GM19397 (cell line): ENCODE results near the gene GABRD.
"Not testable (repeated sequence)": the region's sequence is repeated elsewhere in the genome, so short reads cannot be mapped to it uniquely, and the experiment has no call there.

Experiments used
- ATAC-seq: cut with Tn5 transposase; IDR thresholded peaks from one replicate; pipeline ENCODE4 v1.9.1; 2021; ENCODE audit warnings: mild to moderate bottlenecking, moderate library complexity; ENCODE audit not compliant: unreplicated experiment

The GABRD gene, protein sequence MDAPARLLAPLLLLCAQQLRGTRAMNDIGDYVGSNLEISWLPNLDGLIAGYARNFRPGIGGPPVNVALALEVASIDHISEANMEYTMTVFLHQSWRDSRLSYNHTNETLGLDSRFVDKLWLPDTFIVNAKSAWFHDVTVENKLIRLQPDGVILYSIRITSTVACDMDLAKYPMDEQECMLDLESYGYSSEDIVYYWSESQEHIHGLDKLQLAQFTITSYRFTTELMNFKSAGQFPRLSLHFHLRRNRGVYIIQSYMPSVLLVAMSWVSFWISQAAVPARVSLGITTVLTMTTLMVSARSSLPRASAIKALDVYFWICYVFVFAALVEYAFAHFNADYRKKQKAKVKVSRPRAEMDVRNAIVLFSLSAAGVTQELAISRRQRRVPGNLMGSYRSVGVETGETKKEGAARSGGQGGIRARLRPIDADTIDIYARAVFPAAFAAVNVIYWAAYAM

DNA sequence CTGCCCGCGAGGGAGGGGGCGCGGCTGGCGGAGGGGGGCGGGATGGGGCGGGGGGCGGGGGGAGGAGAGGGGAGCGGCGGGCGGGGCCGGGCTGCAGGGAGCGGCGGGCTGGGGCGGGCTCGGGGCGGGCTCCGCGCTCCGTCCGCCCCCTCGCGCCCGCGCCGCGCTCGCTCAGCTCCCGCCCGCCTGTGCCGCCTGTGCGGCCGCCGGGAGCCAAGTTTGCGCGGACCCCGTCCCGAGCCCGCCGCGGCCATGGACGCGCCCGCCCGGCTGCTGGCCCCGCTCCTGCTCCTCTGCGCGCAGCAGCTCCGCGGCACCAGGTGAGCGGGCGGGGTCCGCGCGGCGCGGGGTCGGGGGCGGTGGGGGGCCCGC, at the start of gene GABRD:
Gene GABRD, plus strand, starts transcription at position 174 of the 372 bp plus-strand sequence. Its CDS starts 79 bp downstream, at position 253.
- no peak for ATAC-seq

DNA sequence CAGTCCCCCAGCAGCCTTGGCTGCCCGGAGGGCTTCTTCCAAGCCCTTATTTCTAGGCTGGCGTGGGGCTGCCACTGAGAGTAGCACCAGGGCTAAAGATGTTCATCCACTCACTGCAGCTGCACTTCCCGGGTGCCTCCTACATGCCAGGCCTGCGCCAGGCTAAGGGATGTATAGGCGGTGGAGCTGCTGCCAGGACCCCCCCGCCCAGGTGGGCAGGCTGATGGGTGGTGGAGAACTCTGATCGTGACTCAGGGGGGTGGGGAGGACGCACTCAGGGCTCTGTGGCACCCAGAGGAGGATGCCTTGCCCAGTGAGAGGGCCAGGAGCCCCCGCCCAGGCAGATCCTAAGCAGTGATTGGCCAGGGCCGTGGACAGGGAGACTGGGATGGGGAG, 49.6 kb upstream of the GABRD start:
- ATAC-seq, result no peak

DNA sequence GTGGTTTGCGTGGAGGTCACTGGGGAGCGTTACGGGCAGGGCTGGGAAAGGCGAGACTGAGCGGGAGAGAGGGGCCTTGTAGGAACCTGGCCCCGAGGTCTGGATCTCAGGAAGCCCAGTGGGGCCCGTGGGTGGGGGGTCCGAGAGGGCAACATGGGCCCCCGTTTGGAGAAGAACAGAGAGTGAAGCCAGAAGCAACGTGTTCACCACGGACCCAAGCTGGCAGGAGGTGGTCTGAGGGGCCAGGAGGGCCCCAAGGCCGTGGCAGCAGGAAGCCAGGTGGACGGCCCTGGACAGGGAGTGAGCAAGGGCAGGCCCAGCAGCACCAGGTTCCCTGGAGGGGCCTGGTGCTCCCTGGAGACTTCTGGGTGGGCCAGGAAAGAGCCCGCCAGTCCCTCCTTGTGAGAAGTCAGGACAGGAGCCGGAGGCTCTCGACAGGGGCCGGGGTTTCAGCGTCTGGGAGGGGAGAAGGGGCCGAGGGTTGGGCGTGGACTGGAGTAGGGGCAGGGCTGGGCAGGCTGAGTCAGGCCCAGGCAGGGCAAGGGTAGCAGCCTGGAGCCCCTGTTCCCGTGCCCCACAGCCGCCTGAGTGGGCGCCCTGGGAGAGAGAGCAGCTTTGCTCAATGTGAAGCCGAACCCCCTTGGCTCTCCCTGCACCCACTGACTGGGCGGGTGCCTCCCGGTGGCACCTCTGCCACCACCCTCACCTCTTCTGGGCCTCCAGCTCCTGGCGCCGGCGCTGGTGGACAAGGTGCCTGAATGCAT, 49.0 kb upstream of the GABRD start:
- no peak for ATAC-seq

DNA sequence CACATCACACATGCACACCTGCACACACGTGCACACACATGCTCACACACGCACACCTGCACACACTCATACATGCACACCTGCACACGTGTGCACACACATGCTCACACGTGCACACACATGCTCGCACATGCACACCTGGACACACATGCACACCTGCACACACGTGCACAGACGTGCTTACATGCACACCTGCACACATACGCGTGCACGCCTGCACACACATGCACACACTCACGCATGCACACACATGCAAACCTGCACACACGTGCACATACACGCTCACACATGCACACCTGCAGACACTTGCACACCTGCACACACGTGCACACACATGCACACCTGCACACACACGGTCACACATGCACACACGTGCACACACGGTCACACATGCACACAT, 48.1 kb upstream of the GABRD start:
- ATAC-seq, result no peak

DNA sequence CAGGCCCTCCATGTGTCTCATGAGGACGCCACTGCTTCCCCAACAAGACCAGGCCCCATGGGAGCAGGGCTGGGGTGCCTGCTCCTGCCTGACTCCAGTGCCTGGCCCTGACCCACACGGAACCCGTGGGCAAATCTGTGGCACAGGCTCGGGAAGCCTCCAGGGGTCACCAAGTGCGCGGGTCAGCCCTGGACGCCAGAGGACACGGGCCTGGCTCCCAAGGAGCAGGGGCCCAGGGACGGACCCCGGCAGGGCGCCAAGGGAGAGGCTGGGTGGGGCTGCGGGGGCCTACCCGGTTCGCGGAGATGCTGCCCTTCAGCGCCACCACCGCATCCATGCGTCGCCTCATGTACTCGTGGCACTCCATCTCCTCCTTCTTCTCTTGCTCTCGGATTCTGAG, 47.5 kb upstream of the GABRD start:
- no peak for ATAC-seq

DNA sequence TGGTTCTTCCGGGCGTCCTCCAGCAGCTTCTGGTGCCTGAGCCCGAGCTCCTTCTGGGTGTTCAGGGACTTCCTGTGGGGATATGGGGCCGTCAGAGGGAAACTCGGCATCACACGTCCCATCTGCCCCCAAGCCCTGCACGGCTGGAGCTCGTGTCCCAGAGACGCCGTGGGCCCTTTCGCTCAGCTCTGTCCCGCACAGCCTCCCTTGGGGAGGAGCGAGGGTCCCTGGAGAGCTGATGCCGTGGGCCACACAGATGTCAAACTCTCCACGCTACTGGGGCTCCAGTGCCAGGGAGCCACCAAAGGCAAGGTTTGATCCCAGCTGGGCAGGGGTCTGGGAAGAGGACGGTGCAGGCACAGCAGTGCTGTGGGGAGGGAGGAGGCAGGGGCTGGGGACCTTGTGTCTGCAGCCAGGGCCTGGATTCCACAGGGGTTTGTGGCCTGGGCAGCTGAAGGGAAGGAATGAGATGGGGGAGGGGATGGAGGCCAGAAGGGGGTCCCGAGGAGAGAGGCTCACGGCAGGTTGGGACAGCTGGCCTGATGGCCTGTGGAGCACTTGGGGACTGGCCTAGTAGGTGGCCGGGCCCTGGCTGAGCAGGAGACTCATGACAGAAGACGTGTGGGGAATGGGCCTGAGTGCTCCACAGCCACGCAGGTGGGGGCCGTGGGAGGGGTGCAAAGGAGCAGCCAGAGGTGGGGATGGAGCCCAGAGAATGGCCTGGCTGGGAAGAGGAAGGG, 46.0 kb upstream of the GABRD start:
- ATAC-seq, result no peak

DNA sequence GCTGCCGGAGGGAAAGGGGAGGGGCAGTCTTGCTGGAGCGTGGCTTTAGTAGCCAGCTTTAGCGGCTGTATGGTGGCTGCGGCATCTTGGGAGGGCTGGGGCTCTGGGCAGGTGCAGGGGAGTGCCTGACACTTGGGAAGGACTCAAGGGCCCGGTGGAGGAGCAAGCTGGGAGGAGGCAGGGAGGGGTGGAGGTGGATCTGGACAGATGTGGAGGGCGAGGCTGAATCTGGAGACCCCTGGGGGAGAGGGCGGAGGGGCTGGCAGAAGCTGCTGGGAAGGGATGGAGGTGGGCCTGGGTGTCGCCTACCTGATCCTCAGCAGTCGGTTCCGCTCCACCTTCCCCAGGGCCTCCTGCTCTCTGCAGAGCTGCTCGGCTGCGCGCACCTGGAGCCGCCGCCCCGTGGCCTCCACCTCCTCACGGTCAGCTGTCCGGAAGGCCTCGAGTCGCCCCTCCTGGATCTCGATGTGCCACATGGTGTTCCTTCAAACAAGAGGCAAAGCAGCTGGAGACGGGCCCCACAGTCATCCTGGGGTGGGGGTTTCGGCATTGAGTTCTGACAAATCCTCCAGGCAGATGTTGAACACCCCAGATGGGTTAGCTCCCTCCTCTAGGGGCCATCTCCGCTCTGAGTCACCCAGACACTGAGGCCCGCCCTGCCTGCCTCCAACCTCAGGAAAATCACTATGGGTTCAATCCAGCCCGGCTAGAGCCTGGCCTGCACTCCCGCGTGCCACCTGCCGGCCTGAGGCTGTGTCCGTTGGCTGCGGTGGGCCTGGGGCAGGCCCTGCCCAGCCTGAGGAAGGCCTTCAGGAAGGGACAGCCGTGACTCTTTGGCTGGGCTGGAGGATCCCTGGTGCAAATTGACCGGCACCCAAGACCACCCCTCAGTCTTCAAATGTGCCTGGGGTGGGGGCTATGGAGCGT, 45.2 kb upstream of the GABRD start:
- no peak for ATAC-seq

DNA sequence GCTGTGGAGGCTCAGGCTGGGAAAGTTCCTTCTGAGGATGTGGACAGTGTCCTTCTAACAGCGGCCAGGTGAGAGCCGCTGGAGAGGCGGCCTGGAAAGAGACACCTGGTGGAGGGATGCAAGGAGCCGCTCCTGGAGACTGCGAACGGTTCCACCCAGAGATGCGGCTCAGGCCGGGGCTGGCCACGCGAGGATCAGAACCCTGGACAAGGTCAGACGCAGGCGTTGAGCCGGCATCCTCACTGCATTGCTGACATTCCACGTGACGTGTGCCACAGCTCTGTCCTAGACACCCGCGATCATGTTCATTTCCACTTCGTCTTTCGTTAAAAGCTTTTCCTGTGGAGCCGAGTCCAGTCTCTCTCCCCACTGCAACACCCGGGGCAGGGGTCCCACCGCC, 44.3 kb upstream of the GABRD start:
- no peak for ATAC-seq

DNA sequence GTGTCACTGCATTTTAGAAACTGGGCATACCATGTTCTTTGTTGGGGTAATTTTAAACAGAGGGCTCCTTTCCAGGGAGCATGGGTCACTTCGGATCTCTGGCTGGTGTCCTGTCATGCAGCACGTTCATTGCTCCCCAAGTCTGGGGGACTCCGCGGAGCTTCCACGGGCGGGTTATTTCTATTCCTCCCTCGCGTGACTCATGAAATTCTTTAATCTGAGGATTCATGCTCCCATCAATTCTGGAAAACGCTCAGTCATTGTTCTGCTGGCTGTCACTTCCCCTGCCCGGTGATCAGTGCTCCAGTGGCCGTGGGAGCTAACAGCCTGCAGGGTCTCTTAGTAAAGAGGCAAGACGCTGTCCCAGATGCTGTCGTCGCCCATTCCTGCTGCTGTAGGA, 43.6 kb upstream of the GABRD start:
- ATAC-seq, result no peak

DNA sequence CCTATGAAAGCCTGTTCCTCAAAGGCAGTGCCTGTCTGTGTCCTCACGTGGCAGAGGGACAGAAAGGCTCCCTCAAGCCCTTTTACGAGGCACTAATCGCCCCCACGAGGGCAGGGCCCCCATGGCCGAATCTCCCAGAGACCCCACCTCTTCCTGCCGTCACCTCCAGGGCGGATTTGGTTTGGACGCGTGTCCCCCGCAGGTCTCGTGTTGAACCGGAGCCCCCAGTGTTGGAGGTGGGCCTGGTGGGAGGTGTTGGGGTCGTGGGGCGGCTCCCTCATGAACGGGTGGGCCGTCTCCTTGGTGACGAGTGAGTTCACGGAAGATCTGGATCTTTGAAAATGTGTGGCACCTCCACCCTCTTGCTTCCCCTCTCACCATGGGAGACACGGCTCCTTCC, 43.1 kb upstream of the GABRD start:
- ATAC-seq, result no peak

DNA sequence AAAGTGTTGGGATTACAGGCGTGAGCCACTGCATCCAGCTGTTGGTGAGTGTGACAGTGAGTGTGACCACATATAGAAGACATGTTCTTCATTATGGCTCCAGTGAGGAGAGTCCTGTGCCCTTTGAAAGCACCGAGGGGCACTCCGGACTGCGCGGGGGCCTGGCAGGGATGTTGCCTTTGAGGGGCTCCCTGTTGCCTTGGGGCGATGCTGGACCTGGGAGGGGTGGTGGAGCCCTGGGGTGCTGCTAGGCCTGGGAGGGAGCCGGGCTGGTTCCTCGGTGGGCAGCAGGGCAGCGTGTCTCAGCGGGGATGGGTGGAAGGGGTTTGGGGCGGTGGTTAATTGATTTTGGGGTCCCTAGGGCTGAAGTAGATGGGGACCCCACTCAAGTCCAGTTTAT, 41.0 kb upstream of the GABRD start:
- ATAC-seq, result no peak

DNA sequence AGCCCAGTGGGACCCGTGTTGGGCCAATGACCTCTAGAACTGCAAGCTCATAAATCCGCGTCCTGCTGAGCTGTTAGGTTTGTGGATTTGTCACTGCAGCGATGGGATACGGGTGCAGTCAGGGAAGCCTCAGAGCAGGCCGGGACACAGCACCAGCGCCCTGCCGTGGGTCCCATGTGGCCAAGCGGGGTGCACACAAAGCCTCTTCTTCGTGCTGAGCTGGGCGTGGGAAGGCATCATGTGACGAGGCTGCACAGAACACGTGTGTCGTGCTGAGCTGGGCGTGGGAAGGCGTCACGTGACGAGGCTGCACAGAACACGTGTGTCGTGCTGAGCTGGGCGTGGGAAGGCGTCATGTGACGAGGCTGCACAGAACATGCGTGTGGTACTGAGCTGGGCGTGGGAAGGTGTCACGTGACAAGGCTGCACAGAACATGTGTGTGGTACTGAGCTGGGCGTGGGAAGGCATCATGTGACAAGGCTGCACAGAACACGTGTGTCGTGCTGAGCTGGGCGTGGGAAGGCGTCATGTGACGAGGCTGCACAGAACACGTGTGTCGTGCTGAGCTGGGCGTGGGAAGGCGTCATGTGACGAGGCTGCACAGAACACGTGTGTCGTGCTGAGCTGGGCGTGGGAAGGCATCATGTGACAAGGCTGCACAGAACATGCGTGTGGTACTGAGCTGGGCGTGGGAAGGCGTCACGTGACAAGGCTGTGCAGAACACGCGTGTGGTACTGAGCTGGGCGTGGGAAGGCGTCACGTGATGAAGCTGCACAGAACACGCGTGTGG, 40.3 kb upstream of the GABRD start:
- ATAC-seq, result not testable (repeated sequence)

DNA sequence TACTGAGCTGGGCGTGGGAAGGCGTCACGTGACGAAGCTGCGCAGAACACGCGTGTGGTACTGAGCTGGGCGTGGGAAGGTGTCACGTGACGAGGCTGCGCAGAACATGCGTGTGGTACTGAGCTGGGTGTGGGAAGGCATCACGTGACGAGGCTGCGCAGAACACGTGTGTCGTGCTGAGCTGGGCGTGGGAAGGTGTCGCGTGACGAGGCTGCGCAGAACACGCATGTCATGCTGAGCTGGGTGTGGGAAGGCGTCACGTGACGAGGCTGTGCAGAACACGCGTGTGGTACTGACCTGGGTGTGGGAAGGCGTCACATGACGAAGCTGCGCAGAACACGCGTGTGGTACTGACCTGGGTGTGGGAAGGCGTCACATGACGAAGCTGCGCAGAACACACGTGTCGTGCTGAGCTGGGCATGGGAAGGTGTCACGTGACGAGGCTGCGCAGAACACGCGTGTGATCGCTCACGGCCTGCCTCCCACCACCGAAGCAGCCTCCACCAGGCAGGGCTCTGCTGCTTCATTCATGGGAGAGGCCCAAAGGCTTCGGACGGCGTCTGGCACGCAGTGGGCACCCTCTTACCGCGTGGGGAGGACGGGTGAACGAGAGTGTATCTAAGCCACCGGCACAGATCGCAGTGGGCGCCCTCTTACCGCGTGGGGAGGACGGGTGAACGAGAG, 39.5 kb upstream of the GABRD start:
- no peak for ATAC-seq

DNA sequence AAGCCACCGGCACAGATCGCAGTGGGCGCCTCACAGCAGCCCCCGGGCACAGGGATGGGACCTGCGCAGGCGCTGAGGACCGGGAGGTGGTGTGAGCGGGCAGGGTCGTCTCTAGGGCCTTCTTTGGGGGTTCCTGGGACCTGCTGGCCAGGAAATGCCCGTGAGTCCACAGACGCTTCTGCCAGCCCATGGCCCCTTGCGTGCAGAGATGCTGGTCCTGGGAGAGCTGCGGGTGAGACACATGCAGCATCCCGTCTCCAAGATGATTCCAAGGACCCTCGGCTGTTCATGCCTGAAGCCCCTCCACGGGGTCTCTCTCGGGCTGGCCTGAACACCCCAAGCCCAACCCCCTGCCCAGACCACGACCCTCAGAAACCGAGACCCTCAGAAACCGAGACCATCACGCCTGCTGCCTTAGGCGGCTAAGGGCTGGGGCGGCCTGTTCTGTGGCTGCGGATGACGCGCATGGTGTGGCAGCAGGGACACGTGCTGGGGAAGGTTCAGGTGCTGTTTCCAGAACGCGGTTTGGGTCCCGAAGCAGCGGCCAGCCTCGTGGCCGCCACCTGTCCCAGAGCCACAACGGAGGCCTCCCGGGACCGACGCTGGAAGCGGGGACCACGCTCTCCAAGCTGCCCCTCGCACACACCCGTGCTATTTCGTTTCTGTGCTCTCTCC, 38.5 kb upstream of the GABRD start:
- ATAC-seq, result no peak

DNA sequence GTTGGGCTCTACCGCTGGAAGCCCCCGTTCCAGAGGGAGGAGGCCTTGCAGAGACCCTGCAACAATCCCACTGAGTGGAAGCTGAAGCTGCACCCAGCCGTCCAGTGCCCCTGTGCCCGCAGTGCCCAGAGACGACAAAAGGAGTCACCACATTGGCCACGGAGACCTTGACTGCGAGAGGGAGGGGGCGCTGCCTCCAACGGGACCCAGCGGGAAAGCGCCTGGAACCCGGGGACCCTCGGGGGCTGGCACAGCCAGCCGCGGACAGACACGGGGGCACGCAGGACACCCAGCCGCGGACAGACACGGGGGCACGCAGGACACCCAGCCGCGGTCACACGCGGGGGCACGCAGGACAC, 38.0 kb upstream of the GABRD start:
- ATAC-seq, result no peak

DNA sequence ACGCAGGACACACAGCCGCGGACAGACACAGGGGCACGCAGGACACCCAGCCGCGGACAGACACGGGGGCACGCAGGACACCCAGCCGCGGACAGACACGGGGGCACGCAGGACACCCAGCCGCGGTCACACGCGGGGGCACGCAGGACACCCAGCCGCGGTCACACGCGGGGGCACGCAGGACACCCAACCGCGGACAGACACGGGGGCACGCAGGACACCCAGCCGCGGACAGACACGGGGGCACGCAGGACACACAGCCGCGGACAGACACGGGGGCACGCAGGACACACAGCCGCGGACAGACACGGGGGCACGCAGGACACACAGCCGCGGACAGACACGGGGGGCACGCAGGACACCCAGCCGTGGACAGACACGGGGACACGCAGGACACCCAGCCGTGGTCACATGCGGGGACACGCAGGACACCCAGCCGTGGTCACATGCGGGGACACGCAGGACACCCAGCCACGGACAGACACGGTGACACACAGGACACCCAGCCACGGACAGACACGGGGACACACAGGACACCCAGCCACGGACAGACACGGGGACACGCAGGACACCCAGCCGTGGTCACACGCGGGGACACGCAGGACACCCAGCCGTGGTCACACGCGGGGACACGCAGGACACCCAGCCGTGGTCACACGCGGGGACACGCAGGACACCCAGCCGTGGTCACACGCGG, 37.4 kb upstream of the GABRD start:
- ATAC-seq, result not testable (repeated sequence)

DNA sequence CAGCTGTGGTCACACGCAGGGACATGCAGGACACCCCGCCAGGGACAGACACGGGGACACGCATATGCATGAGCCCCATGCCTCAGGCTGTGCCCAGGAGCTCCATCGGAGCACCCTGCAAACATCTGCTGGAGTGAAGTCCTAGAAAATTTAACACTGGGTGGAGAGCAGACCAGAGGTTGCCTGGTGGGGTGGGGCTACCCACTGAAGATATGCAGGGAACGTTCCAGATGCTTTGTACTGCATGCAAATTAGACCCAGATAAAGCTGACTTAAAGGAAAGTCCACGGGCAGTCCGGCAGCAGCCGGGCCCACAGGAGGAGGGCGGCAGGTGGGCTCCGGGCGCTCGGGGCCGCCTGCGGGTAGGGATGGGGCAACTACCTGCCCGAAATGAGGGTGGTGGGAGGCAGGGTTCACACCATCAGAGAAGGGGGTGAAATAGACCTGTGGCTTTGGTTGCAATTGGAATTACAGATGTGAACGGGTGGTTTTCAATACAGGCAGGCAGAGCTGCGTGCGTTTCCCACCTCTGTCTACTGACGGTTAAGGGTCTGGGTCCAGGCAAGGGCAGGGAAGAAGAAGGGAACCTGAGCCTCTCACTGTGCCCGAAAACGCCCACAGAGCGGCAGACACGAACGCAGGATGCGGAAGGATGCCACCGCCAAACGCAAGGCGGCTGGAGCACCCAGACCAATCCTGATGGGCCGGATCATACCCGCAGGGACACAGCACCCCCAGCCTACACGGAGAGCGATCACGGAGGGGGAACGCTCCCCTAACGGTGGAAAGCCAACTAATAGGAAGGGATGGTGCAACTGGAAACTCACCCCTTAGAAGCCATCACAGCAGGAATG, 36.5 kb upstream of the GABRD start:
- no peak for ATAC-seq
